ENCODE measurements around the gene UAP1L1.

Gene UAP1L1

DNA sequence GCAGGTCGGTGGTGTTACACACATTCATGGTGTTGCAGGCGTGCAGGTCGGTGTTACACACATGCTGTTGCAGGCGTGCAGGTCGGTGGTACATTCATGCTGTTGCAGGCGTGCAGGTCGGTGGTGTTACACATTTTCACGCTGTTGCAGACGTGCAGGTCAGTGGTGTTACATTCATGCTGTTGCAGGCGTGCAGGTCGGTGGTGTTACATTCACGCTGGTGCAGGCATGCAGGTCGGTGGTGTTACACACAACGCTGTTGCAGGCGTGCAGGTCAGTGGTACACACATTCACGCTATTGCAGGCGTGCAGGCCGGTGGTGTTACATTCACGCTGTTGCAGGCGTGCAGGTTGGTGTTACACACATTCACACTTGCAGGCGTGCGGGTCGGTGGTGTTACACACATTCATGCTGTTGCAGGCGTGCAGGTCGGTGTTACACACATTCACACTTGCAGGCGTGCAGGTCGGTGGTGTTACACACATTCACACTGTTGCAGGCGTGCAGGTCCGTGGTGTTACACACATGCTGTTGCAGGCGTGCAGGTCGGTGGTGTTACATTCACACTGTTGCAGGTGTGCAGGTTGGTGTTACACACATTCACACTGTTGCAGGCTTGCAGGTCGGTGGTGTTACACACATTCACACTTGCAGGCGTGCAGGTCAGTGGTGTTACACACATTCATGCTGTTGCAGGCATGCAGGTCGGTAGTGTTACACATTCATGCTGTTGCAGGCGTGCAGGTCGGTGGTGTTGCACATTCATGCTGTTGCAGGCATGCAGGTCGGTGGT lies 26.1 kb downstream of the UAP1L1 start:
- no peak for FAIRE-seq

DNA sequence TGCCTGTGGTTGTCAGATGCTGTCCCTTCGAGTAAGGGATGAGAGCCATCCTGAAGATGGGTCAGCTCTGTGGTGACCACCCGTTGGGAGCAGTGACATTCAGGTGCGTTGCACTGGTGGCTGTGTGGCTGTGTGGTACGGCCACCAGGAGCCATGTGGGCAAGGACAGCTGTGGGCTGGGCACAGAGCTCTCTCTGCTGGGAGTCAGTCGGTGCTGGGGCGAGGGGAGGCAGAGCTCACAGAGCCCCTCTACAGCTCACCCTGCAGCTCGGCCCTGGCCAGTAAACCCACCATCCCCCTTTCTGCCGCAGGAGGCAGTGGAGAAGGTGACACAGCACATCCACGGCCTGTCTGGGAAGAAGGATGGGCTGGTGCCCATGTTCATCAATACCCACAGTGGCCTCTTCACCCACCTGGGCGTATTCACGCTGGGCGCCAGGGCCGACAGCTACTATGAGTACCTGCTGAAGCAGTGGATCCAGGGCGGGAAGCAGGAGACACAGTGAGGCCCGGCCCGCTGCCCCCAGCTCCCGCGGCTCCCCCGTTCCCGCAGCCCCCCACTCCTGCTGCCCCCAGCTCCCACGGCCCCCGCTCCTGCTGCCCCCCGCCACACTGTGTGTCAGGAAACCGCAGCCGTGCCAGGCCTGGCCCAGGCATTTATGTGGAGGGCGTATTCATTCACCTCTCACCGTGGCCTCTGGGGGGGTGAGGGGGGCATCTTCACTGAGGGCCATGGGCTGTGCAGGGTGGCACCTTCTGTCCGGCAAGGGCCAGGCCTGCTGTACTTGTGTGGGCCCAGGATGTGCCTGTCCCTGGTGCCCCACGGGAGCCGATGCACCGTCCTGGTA lies 28.7 kb downstream of the UAP1L1 start:
- FAIRE-seq, result no peak

- no peak for FAIRE-seq
These were observed 29.4 kb downstream of the UAP1L1 start for GRCh38 chr9:137106662-137107250.

DNA sequence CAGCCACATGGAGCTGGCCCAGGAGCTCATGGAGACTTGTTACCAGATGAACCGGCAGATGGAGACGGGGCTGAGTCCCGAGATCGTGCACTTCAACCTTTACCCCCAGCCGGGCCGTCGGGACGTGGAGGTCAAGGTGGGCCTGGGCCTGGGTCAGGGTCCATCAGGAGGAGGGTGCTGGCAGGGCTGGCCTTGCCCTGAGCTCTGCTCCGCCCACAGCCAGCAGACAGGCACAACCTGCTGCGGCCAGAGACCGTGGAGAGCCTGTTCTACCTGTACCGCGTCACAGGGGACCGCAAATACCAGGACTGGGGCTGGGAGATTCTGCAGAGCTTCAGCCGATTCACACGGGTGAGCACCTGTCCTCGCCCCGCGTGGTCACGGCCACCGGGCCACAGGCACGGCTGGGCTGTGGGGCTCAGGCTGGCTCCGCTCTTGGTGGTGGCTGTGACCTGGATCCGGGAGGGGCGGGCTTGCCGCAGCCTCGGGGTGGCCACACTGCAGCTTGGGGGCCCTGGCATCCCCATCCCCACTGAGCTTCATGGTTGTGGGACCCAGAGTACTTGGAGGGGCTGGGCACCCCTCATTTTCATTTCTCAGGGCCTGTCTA lies 30.1 kb downstream of the UAP1L1 start:
- FAIRE-seq, result no peak

DNA sequence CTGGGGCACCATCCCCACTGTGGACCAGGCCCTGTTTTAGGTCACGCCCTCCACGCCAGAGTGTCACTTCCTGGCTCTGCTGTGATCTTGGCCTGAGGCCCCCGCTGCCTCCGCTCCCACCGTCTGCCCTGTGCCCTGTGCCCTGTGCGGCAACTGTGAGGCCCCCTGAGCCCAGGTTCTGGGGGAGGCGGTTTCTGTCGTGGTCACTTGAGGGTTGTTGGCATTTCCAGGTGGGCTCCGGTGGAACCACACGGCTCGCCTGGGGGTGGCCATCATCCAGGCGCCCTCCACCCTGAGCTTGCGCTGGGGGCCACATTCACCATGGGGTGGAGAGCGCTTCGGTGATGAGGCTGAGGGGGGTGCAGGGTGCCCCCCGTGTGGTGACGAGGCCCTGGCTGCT lies 30.7 kb downstream of the UAP1L1 start:
- FAIRE-seq, result no peak

DNA sequence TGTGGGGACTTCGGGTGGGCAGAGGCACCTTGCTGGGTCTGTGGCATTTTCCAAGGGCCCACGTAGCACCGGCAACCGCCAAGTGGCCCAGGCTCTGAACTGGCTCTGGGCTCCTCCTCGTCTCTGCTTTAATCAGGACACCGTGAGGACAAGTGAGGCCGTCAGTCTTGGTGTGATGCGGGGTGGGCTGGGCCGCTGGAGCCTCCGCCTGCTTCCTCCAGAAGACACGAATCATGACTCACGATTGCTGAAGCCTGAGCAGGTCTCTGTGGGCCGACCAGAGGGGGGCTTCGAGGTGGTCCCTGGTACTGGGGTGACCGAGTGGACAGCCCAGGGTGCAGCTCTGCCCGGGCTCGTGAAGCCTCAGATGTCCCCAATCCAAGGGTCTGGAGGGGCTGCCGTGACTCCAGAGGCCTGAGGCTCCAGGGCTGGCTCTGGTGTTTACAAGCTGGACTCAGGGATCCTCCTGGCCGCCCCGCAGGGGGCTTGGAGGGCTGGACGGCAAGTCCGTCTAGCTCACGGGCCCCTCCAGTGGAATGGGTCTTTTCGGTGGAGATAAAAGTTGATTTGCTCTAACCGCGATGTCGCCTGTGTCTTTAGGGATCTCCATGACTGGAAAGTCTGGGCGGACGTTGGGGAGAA lies 31.4 kb downstream of the UAP1L1 start:
- FAIRE-seq, result no peak

DNA sequence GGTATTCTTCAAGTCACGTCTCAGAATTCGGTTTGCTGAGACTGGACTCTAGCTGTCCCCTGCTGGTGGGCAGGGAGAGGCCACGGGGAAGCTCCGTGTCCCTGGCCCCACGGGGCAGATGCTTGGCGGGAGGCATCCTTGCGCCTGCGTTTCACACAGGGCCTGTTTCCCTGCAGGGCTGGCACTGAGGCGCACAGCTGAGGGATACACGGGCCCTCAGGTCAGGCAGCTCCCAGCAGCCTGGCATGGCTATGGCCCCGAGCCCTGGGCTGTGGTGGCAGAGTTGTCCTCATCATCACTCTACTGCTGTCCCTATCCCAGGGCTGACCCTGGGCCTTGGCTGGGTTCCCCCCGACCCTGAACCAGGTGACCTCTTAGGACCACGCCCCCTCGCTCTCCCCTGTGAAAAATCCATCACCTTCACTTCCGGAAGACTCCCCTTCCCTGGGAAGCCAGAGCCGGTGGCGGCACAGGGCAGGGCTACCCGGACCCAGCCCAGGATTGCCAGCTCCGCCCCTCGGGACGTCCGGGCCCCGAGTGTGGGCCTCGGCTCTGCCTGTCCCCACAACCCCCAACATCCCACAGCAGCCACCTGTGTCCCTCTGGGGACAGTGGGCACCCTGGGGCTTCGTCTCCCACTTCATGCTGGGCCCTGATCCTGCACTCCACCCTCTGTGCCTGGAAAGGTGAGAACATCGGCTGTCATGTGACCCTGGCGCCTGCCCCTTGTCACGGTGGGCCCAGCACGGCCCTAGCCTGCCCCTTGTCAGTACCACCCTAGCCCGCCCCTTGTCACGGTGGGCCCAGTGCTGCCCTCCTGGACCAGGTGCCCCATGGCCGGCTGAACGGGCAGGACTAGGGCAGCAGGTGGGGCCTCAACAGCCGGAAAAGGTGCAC lies 32.2 kb downstream of the UAP1L1 start:
- FAIRE-seq, result no peak

DNA sequence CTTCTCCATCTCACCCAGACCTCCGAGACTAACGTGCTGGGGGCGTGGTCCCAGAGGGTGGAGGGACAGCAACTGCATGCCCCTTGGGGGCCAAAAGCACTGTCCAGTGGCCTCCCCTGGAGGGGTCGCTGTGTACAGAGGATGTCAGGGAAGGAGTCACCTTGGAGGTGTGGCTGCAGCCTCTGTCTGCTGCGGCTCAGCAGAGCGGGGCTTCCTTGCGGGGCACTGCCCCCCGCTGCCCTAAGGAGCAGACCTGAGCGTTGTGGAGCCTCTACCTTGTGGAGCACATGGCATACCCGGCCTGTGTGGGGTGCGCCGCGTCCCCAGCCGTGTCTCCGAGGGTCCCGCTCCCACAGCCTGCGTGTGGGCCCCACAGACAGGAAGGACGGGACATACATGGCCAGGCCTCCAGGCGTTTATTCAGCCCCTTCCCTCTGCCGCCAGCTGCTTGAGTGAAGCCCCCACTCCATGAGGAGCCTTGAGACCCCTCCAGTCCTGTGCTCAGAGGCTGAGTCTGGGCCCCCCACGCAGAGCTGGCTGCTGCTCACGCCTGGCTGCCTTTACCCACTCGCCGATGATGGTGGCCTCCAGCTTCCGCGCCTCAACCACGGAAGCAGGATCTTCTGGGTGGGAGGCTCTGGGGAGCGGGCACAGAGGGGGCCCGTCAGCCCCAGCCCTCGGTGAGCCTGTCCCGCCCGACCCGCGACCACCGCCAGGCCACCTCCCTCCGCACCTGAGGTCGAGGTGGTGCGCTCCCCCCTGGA lies 33.0 kb downstream of the UAP1L1 start:
- FAIRE-seq, result no peak

GRCh38 chr9:137110911-137111787 lies 33.8 kb downstream of the UAP1L1 start:
- FAIRE-seq, result no peak

- no peak for FAIRE-seq
These were observed 34.7 kb downstream of the UAP1L1 start for GRCh38 chr9:137111788-137112563.

GRCh38 chr9:137112564-137113384 lies 35.5 kb downstream of the UAP1L1 start:
- FAIRE-seq, result no peak

- FAIRE-seq, result no peak
These were observed 36.3 kb downstream of the UAP1L1 start for GRCh38 chr9:137113385-137114159.

- FAIRE-seq, result no peak
These were observed 36.9 kb downstream of the UAP1L1 start for GRCh38 chr9:137114220-137114612.

DNA sequence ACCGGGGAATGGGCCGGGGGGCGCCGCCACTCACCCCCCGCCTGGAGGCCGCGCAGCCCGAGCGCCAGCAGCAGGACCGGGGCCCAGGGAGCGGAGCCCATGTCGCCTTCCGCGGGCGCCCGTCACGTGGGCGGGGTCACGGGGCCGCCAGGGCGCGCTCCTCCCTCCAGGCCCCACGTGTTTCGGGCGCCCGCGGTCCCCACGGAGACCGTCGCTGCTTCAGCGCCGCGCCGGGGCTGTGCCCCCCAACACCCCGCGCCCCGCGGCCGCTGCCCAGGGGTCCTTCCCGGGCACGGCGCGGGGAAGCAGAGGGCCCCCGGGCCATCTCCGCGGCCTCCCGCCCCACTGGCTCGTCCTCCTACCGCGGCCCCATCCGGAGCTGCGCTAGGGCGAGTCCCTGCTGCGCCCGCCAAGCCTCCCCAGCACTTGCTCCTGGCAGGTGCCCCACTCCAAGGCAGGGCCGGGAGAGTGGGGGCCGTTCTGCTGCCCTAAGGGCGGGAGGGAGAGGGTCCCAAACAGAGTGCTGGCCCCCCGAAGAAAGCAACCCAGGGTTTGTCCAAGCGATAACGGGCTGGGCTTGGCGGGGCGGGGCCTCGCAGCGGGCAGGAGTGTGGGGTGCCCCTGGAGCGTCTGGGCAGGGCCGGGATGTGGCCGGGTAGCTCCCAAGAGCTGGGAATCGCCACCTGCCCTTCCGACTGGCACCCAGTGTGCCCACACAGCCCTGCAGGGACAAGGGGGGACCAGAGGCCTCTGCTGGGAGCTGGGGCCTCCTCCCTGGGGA lies 37.5 kb downstream of the UAP1L1 start, which contains the start of gene DPP7:
Gene DPP7 (minus strand): TSS at position 121 of the 781 bp plus-strand sequence. CDS start 20 bp downstream, at position 101.
- FAIRE-seq, result no peak

DNA sequence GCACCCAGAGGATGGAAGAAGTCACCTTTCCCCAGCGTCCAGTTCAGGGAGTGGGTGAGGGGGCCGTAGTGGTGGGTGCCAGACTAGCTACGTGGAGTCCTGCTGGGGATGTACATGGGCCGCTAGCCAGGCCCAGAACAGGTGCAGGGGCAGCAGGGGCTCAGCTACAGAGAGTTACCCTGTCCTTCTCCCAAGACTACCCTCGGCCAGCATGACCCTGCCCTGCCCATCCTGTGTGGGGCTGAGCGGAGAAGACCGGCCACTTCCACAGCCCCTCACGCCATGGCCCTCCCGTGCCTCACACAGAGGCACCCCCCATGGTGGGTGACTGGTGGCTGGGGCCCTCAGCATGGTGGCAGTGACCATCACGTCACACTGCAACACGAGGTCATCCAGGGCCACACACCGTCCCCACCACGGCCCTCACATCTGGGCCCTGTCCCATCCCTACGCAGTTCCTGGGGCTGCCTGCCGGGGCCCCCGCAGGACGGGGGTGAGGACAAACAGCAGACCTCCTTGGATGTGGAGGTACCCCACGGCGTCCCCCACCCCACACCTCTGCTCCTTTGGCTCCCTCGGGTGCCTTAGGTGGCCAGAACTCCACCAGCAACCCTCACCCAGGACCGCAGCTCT lies 38.2 kb downstream of the UAP1L1 start:
- FAIRE-seq, result no peak

Data from endometrium (tissue), 2 donors.